ENCODE measurements around the gene DECR2.
A peak's percentile ranks its signal among the peaks of the same experiment; 100 is the strongest.
"Not testable (repeated sequence)": the region's sequence is repeated elsewhere in the genome, so short reads cannot be mapped to it uniquely, and the experiment has no call there.

The DECR2 gene

GRCh38 chr16:379183-379960, 22.3 kb upstream of the DECR2 start:
- DNase-seq (ENCODE audit: low read depth): no peak

DNA sequence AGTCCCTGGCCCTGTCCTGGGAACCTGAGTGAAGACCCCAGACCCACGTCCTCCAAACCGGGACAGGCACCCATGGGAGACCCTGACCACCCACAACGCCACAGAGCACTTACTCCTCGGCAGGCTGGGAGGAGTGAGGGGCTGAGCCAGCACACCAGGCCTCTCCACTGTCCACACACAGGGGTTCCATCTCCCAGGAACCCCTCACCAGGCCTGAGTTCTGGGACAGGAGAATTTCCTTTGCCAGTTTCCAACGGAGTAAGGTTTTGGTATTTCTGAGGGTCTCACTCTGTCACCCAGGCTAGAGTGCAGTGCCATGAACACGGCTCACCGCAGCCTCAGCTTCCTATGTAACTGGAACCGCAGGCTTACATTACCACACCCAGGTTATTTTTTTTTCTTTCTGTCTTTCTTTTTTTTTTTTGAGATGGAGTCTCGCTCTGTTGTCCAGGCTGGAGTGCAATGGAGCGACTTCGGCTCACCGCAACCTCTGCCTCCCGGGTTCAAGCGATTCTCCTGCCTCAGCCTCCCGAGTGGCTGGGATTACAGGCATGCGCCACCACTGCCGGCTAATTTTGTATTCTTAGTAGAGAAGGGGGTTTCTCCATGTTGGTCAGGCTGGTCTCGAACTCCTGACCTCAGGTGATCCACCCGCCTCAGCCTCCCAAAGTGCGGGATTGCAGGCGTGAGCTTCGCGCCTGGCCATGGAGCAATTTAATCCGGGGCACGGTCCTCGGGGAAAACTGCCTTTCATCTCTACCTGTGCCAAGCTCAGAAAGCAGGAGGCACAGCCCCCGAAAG, 21.5 kb upstream of the DECR2 start:
- no peak for DNase-seq (ENCODE audit: low read depth)

DNA sequence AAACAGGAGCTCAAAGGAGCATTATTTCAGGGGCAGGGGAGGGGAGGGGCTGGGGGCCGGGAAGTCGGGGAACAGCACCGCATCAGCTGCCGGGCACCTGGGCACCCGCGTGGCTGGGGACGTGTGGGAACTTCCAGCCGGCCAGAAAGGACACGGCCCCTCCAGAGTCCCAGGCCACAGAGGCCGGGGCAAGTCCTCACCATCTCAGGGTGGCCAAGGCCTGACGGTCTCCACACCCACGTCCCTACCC, 21.0 kb upstream of the DECR2 start:
- no peak for DNase-seq (ENCODE audit: low read depth)

DNA sequence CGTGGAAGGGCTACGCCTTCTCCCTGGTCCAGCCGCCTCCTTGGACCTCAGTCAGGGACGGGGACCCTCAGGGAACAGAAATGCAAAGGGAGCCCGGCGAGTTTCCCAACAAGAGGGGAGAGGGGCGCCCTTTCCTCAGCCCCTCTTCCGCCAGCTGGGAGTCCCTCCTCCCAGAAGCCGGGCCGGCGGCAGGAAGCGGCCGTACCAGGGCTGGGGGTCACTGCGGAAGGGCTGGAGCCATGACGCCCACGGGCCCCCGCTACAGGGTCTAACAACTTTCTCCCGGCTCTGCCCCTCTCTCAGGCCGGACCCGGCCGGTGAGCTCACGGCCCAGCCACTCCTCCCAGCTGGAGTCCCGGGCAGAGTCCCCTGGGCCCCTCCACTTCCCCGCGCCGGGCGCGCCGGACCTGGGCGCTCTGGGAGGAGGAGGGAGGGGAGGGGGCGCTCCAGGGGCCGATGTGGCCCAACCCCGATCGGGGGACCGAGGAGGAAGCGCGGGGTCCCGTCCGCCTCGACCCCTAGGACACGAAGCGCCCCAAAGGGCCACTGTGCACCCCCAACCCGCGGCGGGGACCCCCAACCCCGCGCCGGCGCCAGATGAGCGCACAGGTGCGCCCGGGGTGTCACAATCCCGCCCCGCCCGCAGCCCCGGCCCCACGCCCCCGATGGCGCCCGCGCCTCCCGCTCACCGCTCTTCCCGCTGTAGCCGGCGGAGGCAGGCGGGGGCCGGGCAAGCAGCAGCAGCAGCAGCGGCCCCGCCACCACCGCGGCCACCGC, 20.5 kb upstream of the DECR2 start:
- peak; percentile 36 for DNase-seq (ENCODE audit: low read depth)

GRCh38 chr16:381789-382717, 19.6 kb upstream of the DECR2 start, which contains the start of gene PGAP6:
Gene PGAP6 (minus strand): TSS chr16:381978. CDS start chr16:381821, 157 bp downstream.
- peak; percentile 68 for DNase-seq (ENCODE audit: low read depth)

DNA sequence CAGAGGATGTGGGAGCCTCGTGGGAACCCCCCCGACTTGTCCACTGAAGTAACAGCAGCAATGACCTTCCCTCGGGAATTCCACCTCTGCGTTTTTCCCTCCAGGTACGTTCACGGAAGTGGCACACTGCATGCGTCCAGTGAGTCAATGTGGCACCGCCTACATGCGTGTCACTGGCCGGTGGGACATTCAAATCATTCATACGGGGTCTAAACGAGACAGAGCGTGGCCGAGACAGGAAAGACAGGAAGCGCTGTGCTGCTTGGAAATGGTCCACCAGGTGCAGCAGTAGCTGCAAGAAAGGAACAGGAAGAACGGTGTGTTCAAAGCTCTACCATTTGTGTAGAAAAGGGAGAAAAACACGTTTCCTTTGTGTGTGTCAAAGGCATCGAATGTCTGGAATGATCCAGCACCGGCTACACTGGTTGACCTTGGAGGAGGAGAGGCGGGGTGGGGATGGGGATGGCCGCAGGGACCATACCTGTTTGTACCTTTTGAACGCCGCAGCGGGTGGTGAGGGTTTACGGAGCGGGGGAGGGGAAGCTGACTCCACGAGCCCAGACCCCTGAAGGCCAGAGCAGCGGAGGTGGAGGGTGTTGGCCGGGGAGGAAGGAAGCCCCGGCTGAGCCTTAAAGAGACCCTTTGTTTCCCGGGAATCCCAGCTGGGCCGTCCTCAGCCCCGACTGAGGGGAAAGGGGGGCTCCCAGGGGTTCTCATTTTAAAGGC, 18.2 kb upstream of the DECR2 start:
- DNase-seq (ENCODE audit: low read depth): no peak

DNA sequence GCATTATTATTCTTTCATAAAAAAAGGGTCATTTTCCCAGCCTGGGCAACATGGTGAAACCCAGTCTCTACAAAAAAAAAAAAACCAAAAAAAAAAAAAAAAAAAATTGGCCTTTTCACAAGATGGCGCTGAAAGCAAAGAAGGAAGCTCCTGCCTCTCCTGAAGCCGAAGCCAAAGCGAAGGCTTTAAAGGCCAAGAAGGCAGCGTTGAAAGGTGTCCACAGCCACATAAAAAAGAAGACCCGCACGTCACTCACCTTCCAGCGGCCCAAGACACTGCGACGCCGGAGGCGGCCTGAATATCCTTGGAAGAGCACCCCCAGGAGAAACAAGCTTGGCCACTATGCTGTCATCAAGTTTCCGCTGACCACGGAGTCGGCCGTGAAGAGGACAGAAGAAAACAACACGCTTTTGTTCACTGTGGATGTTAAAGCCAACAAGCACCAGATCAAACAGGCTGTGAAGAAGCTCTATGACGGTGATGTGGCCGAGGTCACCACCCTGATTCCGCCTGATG, 15.0 kb upstream of the DECR2 start:
- no peak for DNase-seq (ENCODE audit: low read depth)

- DNase-seq (ENCODE audit: low read depth): not testable (repeated sequence)
Measured at GRCh38 chr16:387761-388666, 13.7 kb upstream of the DECR2 start.

DNA sequence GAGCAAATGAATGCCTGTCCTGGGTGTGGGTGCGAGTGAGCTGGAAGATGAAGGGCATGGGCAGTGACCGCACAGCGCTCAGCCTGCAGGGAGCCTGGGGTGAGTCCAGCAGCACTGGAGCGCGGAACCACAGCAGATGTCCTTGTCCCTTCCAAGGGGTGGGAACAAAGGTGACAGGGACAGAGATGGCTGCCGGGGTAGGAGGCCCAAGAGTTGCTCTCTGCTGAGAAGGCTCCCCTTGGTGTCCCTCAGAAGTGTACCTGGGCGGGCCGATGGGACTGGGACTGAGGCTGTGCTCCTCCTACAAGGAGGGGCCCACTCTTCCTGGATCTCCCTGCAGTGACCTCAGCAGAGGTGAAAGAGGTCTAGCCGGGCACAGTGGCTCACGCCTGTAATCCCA, 12.3 kb upstream of the DECR2 start:
- no peak for DNase-seq (ENCODE audit: low read depth)

DNA sequence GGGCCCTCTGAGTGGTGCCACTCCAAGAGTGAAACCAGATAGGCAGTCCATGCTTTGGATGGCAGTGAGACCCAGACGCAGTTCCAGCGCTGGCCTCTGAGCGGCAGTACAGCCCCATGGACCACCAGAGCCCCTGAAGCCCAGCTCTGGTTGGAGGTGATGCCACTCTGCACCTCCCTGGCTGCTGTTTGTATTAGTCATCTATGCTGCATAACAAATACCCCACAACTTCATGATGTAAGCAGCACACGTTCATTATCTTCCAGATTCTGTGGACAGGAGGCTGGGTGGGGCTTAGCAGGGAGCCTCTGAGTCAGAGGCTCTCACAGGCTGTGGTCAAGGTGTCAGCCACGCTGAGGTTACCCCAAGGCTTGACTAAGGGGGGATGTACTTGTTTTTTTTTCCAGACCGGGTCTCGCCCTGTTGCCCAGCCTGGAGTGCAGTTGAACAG, 9.8 kb upstream of the DECR2 start:
- DNase-seq (ENCODE audit: low read depth): peak; percentile 94

- no peak for DNase-seq (ENCODE audit: low read depth)
Measured at GRCh38 chr16:392450-393030, 9.1 kb upstream of the DECR2 start.

- no peak for DNase-seq (ENCODE audit: low read depth)
Measured at GRCh38 chr16:396199-396598, 5.5 kb upstream of the DECR2 start.

DNA sequence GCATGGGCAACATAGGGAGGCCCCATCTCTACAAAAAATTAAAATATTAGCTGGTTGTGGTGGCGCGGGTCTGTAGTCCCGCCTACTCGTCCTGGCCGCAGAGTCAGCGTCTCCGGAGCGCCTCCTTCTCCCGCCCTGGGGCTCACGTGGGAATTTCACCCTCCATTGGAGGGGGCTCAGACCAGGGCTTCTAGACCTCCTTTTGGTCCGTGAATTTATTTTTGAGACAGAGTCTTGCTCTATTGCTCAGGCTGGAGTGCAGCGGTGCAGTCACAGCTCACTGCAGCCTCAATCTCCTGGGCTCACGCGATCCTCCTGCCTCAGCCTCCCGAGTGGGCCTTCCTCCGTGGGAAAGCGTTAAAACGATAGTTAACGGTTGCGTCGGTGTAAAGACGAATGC, 5.1 kb upstream of the DECR2 start:
- peak; percentile 72 for DNase-seq (ENCODE audit: low read depth)

- DNase-seq (ENCODE audit: low read depth): peak; percentile 54
Measured at GRCh38 chr16:397135-397661, 4.5 kb upstream of the DECR2 start, which contains the start of gene NME4. Gene NME4 (plus strand): TSS chr16:397199. CDS start chr16:397223, 24 bp downstream.

GRCh38 chr16:397736-398332, 3.9 kb upstream of the DECR2 start:
- DNase-seq (ENCODE audit: low read depth): peak; percentile 78

DNA sequence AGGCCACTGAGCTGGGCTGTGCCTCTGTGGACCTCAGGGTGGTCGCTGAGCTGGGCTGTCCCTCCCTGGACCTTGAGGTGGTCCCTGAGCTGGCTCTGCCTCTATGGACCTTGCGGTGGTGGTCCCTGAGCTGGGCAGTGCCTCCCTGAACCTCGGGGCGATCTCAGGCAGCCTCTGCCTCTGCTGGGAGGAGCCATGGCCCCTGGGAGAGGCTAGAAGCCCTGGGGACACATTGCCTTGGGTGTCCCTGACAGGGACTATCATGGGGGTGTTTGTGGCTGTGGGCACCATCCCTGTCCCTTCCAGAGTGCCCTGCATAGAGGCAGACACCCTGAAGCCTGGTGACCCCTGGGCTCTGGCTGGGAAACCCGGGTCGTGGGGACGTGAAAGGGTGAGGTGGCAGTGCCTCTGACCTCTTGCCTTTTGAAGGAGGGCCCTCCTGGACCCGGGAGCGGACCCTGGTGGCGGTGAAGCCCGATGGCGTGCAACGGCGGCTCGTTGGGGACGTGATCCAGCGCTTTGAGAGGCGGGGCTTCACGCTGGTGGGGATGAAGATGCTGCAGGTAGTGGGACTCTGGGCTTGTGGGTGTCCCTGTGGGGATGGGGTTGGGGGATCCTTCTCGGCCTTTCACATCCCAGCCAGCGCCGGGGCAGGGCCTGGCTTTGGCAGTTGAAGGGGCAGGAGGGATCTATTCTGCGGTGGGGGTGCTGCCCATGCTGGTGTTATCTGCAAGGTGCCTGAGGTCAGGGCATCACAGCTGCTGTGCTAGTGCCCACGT, 2.9 kb upstream of the DECR2 start:
- DNase-seq (ENCODE audit: low read depth): no peak

GRCh38 chr16:399340-400019, 2.2 kb upstream of the DECR2 start:
- DNase-seq (ENCODE audit: low read depth): no peak
